Liver (tissue), 9 donors: Measurements from ENCODE around the gene IRS1. TPM values are rescaled to one million over a fixed set of nuclear protein-coding genes. Genes with fewer than 3 reads are reported as not detected.
A peak's percentile ranks its signal among the peaks of the same experiment; 100 is the strongest.

Experiments
- DNase-seq: peaks from one replicate; pipeline ENCODE4 v3.0.0-alpha.2; 2017; ENCODE audit warnings: low spot score
- H3K27ac ChIP-seq, 2 donors: one replicate each; pipeline ENCODE4 v1.7.0; 2013; ENCODE audit warnings: inconsistent platforms in 2 of 2, low read length in 2 of 2, control low read depth in 1 of 2, low read depth in 1 of 2, mild to moderate bottlenecking in 1 of 2
- H3K27me3 ChIP-seq, 4 donors: one replicate each; pipeline versions ENCODE4 v1.6.1 to v1.7.0; 2013; ENCODE audit warnings: low read length in 3 of 4, inconsistent platforms in 1 of 4, mild to moderate bottlenecking in 1 of 4, moderate library complexity in 1 of 4; ENCODE audit not compliant: control insufficient read depth in 4 of 4, insufficient read depth in 4 of 4
- H3K36me3 ChIP-seq, 4 donors: one replicate each; pipeline versions ENCODE4 v1.6.1 to v1.7.0; 2013; ENCODE audit warnings: low read length in 3 of 4, mild to moderate bottlenecking in 3 of 4, low read depth in 1 of 4, moderate library complexity in 1 of 4; ENCODE audit not compliant: control insufficient read depth in 4 of 4, insufficient read depth in 3 of 4
- H3K4me1 ChIP-seq, 4 donors: one replicate each; pipeline versions ENCODE4 v1.6.1 to v1.7.0; 2013; ENCODE audit warnings: low read length in 3 of 4, mild to moderate bottlenecking in 3 of 4, moderate library complexity in 1 of 4; ENCODE audit not compliant: control insufficient read depth in 4 of 4, insufficient read depth in 4 of 4
- H3K4me3 ChIP-seq, 3 donors: one replicate each; pipeline versions ENCODE4 v1.6.1 to v1.7.0; 2013; ENCODE audit warnings: low read length in 3 of 3, control low read depth in 1 of 3, low read depth in 1 of 3, mild to moderate bottlenecking in 1 of 3
- H3K9ac ChIP-seq, 2 donors: one replicate each; pipeline ENCODE4 v1.7.0; 2013; ENCODE audit warnings: low read length in 2 of 2, mild to moderate bottlenecking in 2 of 2, moderate library complexity in 2 of 2, control low read depth in 1 of 2, low read depth in 1 of 2
- H3K9me3 ChIP-seq, 4 donors: one replicate each; pipeline versions ENCODE4 v1.6.1 to v1.7.0; 2013; ENCODE audit warnings: low read length in 3 of 4; ENCODE audit not compliant: control insufficient read depth in 4 of 4
- FOXA2 ChIP-seq: IDR thresholded peaks from 2 replicates; pipeline ENCODE4 v1.6.1; 2016; ENCODE audit warnings: antibody characterized with exemption
- GABPA ChIP-seq, 2 donors: IDR thresholded peaks in 1 of 2; conservative IDR thresholded peaks in 1 of 2; 2 replicates each; pipeline ENCODE4 v1.6.1; 2016; ENCODE audit warnings: antibody characterized with exemption in 2 of 2, mild to moderate bottlenecking in 1 of 2, moderate library complexity in 1 of 2
- HNF4A ChIP-seq, 2 donors: conservative IDR thresholded peaks; 2 replicates each; pipeline ENCODE4 v1.6.1; 2016; ENCODE audit warnings: antibody characterized with exemption in 2 of 2, mild to moderate bottlenecking in 2 of 2
- MAX ChIP-seq: IDR thresholded peaks from 2 replicates; pipeline ENCODE4 v1.6.1; 2016; ENCODE audit warnings: antibody characterized with exemption
- NR2F2 ChIP-seq: IDR thresholded peaks from 2 replicates; pipeline ENCODE4 v1.6.1; 2016; ENCODE audit warnings: antibody characterized with exemption
- RXRA ChIP-seq, 2 donors: IDR thresholded peaks; 2 replicates each; pipeline ENCODE4 v1.6.1; 2017 to 2018; ENCODE audit warnings: antibody characterized with exemption in 2 of 2, mild to moderate bottlenecking in 1 of 2
- SP1 ChIP-seq: IDR thresholded peaks from 2 replicates; pipeline ENCODE4 v1.6.1; 2018; ENCODE audit warnings: antibody characterized with exemption, mild to moderate bottlenecking
- TAF1 ChIP-seq: conservative IDR thresholded peaks from 2 replicates; pipeline ENCODE4 v1.6.1; 2016; ENCODE audit warnings: antibody characterized with exemption, mild to moderate bottlenecking
- YY1 ChIP-seq: IDR thresholded peaks from 2 replicates; pipeline ENCODE4 v1.6.1; 2016; ENCODE audit warnings: antibody characterized with exemption, mild to moderate bottlenecking
- WGBS: extraction: QIAGEN DNeasy Blood & Tissue Kit; methylation state at CpG from one replicate; pipeline ENCODE4 v1.1.7; 2013; 5-methylcytosine and 5-hydroxymethylcytosine counted together
- polyA plus RNA-seq, 2 donors: library from polyadenylated mRNA; stranded (reverse) in 1 of 2; unstranded in 1 of 2; fragments of 200-250 nt in 1 of 2; fragments of >200 nt in 1 of 2; fragmentation: Nextera tagmentation in 1 of 2; extraction: Ambion mirVana in 1 of 2; gene quantifications; one replicate each; pipeline versions ENCODE4 v1.2.1 to v1.2.3, GENCODE V29; 2013 to 2015
- total RNA-seq, 2 donors: library from RNA; depleted of rRNA; stranded (reverse); fragments of >200 nt; gene quantifications; one replicate each; pipeline ENCODE4 v1.2.3, GENCODE V29; 2014
- TF ChIP-seq, protein P1 (sequence below): IDR thresholded peaks from 2 replicates; pipeline ENCODE4 v1.6.1; 2016; ENCODE audit warnings: antibody characterized with exemption, mild to moderate bottlenecking
- TF ChIP-seq, protein P2 (sequence below): IDR thresholded peaks from 2 replicates; pipeline ENCODE4 v1.6.1; 2016; ENCODE audit warnings: antibody characterized with exemption
- donor health status: healthy.
- donor health status: healthy.
- donor health status: healthy.
- donor health status: healthy.
- donor health status: healthy.

Gene IRS1
- total and polyA plus RNA-seq, 4 donors = 7.4 to 11.6 (median 8.6) TPM

DNA sequence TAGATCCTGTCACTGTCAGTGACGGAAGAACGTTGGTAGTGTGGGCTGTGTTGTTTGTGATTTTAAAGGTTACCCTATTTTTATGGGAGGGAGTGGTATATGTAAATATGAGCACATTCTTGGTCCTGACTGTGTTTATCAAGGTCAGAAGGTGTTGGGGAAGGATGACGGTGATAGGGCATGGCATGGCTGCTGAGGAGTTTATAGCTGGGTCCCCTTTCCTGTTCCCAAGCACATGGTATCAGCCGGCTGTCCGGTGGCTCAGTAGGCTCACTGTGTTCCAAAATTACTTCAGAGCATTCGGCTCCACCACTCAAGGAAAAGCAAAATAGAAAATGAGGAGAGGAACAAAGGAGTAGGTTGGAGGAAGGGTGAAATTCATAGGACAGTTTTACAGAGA is 28.6 kb downstream of the IRS1 start:
- 55% methylated on average over 6 of the region's 6 CpGs for WGBS
- no peak for DNase-seq
- no peaks in the 10 kb centered on the region for H3K27me3 ChIP-seq
- no peak overlapping the region for H3K4me3 ChIP-seq
- TF ChIP-seq HNF4A (conservative IDR thresholded peaks at IDR 0.05) = no peak
- no peak for TF ChIP-seq FOXA2
- TF ChIP-seq, protein P1, sequence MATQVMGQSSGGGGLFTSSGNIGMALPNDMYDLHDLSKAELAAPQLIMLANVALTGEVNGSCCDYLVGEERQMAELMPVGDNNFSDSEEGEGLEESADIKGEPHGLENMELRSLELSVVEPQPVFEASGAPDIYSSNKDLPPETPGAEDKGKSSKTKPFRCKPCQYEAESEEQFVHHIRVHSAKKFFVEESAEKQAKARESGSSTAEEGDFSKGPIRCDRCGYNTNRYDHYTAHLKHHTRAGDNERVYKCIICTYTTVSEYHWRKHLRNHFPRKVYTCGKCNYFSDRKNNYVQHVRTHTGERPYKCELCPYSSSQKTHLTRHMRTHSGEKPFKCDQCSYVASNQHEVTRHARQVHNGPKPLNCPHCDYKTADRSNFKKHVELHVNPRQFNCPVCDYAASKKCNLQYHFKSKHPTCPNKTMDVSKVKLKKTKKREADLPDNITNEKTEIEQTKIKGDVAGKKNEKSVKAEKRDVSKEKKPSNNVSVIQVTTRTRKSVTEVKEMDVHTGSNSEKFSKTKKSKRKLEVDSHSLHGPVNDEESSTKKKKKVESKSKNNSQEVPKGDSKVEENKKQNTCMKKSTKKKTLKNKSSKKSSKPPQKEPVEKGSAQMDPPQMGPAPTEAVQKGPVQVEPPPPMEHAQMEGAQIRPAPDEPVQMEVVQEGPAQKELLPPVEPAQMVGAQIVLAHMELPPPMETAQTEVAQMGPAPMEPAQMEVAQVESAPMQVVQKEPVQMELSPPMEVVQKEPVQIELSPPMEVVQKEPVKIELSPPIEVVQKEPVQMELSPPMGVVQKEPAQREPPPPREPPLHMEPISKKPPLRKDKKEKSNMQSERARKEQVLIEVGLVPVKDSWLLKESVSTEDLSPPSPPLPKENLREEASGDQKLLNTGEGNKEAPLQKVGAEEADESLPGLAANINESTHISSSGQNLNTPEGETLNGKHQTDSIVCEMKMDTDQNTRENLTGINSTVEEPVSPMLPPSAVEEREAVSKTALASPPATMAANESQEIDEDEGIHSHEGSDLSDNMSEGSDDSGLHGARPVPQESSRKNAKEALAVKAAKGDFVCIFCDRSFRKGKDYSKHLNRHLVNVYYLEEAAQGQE = no peak
- TF ChIP-seq GABPA (IDR thresholded peaks at IDR 0.05 in 1 of 2, conservative IDR thresholded peaks at IDR 0.05 in 1 of 2) = no peak
- no peak for TF ChIP-seq RXRA (IDR thresholded peaks at IDR 0.05)
- TF ChIP-seq MAX = no peak
- no peak for TF ChIP-seq YY1
- TF ChIP-seq NR2F2 = no peak
- TF ChIP-seq, protein P2, sequence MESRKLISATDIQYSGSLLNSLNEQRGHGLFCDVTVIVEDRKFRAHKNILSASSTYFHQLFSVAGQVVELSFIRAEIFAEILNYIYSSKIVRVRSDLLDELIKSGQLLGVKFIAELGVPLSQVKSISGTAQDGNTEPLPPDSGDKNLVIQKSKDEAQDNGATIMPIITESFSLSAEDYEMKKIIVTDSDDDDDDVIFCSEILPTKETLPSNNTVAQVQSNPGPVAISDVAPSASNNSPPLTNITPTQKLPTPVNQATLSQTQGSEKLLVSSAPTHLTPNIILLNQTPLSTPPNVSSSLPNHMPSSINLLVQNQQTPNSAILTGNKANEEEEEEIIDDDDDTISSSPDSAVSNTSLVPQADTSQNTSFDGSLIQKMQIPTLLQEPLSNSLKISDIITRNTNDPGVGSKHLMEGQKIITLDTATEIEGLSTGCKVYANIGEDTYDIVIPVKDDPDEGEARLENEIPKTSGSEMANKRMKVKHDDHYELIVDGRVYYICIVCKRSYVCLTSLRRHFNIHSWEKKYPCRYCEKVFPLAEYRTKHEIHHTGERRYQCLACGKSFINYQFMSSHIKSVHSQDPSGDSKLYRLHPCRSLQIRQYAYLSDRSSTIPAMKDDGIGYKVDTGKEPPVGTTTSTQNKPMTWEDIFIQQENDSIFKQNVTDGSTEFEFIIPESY = no peak
- no peak overlapping the region for H3K9ac ChIP-seq
- H3K36me3 ChIP-seq = peaks cover 0 to 8% (median 6%) of the 10 kb centered on the region in 4 donors
- H3K27ac ChIP-seq = peak overlapping the region in 1 of 2 donors; percentile 6
- H3K4me1 ChIP-seq = peaks cover 3 to 47% (median 30%) of the 10 kb centered on the region in 4 donors
- H3K9me3 ChIP-seq = no peaks in the 10 kb centered on the region

DNA sequence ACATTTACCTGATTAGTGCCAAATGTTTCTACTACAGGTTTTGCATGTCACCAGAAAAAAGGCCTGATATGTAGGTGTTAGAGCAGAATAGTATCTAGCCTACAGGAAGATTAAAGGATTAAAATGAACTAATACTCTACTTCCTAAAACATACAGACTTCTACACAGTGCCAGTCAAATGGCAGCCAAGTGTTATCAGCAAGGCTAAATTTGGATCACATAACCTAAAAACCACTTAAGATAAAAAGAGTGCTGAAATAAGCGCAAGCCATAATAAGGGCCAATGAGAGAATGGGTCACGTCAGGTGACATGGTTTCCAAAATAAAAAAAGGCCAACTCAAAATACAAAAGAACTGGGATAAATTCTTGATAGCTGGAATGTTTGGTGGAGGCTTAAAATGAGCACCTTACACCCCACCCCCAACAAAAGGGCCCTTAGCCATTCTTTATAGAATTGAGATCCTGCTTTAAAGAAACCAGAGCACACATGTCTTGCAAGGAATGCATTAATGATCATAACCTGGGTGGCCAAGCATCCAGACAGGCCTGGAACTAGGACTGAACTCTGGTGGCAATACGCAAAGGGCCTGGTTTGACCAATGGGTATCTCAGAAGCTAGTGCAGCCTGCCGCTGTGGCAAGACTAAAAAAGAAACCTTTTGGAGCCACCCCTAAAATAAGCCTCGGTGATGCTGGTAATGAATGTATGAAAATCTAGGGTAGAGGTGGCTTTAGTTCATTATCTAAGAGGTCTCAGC is 32.4 kb downstream of the IRS1 start:
- TF ChIP-seq SP1 (no peak), YY1 (peak; percentile 40), TAF1 (no peak)
- TF ChIP-seq, protein P1 = no peak
- TF ChIP-seq, protein P2 = no peak
- Histone ChIP-seq H3K27me3 (no peaks in the 10 kb centered on the region), H3K36me3 (peaks cover 0 to 4% (median 0%) of the 10 kb centered on the region in 4 donors), H3K9me3 (no peaks in the 10 kb centered on the region), H3K9ac (no peak overlapping the region), H3K27ac (peak overlapping the region in 1 of 2 donors; percentile 6), H3K4me1 (peaks cover 3 to 26% (median 14%) of the 10 kb centered on the region in 4 donors), H3K4me3 (no peak overlapping the region)
- WGBS = 71% methylated on average over 5 of the region's 5 CpGs
- DNase-seq = no peak
